Activated CD8-positive, alpha-beta memory T cell treated with anti-CD3 and anti-CD28 coated beads for 4 hours (primary cell): ENCODE results near the gene COL4A3.

Source experiments
- DNase-seq, 2 donors: peaks; one replicate each; pipeline ENCODE4 v3.0.0-alpha.2; 2020; ENCODE audit warnings: low read depth in 2 of 2

COL4A3 gene

GRCh38 chr2:227292314-227292713 is 127.9 kb downstream of the COL4A3 start:
- DNase-seq = no peak

GRCh38 chr2:227293531-227293930 is 129.1 kb downstream of the COL4A3 start:
- DNase-seq = no peak

GRCh38 chr2:227295806-227296205 is 131.4 kb downstream of the COL4A3 start:
- no peak for DNase-seq

- no peak for DNase-seq
These were observed 132.4 kb downstream of the COL4A3 start for GRCh38 chr2:227296671-227297405.

GRCh38 chr2:227301523-227301922 is 137.1 kb downstream of the COL4A3 start:
- DNase-seq = no peak

GRCh38 chr2:227308784-227309183 is 144.4 kb downstream of the COL4A3 start:
- no peak for DNase-seq

- DNase-seq = no peak
These were observed 146.3 kb downstream of the COL4A3 start for GRCh38 chr2:227310756-227311110.

- DNase-seq = no peak
These were observed 147.6 kb downstream of the COL4A3 start for GRCh38 chr2:227311861-227312506.

- no peak for DNase-seq
These were observed 148.2 kb downstream of the COL4A3 start for GRCh38 chr2:227312579-227312978.

- DNase-seq = no peak
These were observed 148.9 kb downstream of the COL4A3 start for GRCh38 chr2:227313310-227313709.

- DNase-seq = no peak
These were observed 153.4 kb downstream of the COL4A3 start for GRCh38 chr2:227317834-227318233.

- no peak for DNase-seq
These were observed 156.1 kb downstream of the COL4A3 start for GRCh38 chr2:227320305-227321094.

- no peak for DNase-seq
These were observed 158.2 kb downstream of the COL4A3 start for GRCh38 chr2:227322530-227323205.

GRCh38 chr2:227323818-227324217 is 159.4 kb downstream of the COL4A3 start:
- DNase-seq = no peak

GRCh38 chr2:227324642-227324994 is 160.2 kb downstream of the COL4A3 start:
- DNase-seq = no peak

- peak; percentile 87 to 91 for DNase-seq
These were observed 160.8 kb downstream of the COL4A3 start, which contains the start of gene MFF for GRCh38 chr2:227324995-227325838. MFF (plus strand) TSS chr2:227325251; CDS start chr2:227330666, 5,415 bp downstream.

- DNase-seq = no peak
These were observed 161.4 kb downstream of the COL4A3 start for GRCh38 chr2:227325839-227326195.

GRCh38 chr2:227326783-227327182 is 162.4 kb downstream of the COL4A3 start:
- DNase-seq = no peak

- no peak for DNase-seq
These were observed 171.3 kb downstream of the COL4A3 start for GRCh38 chr2:227335713-227336112.

GRCh38 chr2:227337442-227337841 is 173.0 kb downstream of the COL4A3 start:
- no peak for DNase-seq

GRCh38 chr2:227339098-227339599 is 174.7 kb downstream of the COL4A3 start:
- no peak for DNase-seq
